Right ventricle myocardium superior (tissue), 1 donor: Measurements from ENCODE around the gene CEP128. TPM values are rescaled to one million over a fixed set of nuclear protein-coding genes. Genes with fewer than 3 reads are reported as not detected.

Experiments used
- ATAC-seq: fragments of 200-7000 bp; cut with Tn5 transposase; one replicate; pipeline ENCODE4 v1.9.1; 2020; ENCODE audit warnings: mild to moderate bottlenecking; ENCODE audit not compliant: poor library complexity
- DNase-seq: peaks from one replicate; pipeline ENCODE4 v3.0.0-alpha.2; 2020
- intact Hi-C: fragments of 100-400 bp; cut with DNase I; formaldehyde crosslinking; loops from one replicate; pipeline ENCODE4 v1.11.2; 2022
- total RNA-seq: library from RNA; stranded (reverse); fragmentation: NEBNext Ultra II Directional; extraction: Animal tissue kit (Norgen Biotek cat#: 25700); gene quantifications from one replicate; pipeline ENCODE4 v1.2.1, GENCODE V29; 2021
- donor health status: DM: no; HTN: yes; CAD: no; lungs with severe emphysema.

The CEP128 gene
- total RNA-seq, 1 donor from 2014 or later = 3.9 TPM

DNA sequence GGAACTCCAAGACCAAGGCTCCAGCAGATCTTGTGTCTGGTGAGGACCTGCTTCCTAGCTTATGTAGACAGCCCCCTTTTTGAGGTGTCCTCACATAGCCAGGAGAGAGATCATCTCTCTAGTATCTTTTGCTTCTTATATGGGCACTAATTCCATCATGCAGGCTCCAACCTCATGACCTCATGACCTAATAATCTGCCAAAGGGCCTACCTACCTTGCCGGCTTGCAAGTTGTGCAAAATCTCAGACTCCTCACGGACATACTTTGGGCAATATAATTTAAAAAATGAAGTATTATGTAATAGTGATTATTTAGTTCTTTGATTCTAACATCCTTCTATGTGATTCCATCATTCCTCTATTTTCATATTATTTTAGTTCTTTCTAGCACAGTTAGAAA, 397.2 kb downstream of the CEP128 start:
- DNase-seq (no peak), ATAC-seq (no peak)
- intact Hi-C loops = no loop called here

DNA sequence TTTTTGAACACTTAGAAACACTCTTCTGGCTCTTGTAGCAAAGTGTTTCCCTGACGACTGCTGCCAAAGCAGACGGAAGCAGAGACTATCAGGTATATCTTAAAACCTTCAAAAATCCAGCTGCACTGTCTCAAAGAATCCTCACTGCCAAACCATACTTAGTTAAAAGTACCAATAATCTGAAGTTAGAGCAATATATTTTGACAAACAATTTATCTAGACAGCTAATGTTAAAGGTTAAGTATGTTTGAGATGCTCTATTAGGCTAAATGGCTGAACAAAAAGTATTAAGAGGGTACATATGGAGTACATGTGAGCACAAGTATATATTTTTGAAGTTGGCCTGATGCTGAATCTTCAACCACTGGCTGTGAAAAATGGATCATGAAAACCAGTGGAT, 398.3 kb downstream of the CEP128 start:
- intact Hi-C loops = no loop called here
- DNase-seq (no peak), ATAC-seq (no peak)

DNA sequence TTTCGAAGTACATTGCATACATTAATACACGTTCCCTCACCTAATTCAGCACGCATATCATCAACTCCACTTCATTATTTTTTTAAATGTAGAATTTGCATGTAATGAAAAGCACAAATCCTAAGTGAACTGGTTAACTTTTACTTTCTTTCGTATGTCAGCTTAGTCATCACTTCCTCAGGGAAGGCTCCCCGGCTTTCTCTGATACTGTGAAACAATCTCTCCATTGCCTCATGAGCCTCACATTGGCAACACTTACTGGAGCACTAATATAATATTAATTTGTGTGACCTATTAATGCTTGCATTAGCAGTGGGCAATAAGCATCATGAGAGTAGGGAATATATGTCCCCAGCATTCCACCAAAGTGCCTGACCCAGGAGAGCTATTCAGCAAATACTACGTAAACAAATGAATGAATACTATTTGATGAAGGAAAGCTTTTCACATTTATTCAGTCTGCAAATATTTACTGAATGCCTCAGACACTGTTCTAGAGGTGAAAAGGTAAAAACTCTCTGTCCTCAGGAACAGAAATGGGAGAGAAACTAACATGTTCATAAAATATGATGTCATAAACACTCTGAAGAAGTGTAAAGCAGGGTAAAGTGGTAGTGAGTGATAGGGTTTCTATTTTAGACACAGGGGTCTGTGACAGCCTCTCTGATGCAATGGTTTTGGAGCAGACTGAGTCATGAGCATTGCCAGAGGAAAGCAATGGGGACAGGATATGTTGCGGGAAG, 402.7 kb downstream of the CEP128 start:
- ATAC-seq (no peak), DNase-seq (no peak)
- intact Hi-C loops = no loop called here

DNA sequence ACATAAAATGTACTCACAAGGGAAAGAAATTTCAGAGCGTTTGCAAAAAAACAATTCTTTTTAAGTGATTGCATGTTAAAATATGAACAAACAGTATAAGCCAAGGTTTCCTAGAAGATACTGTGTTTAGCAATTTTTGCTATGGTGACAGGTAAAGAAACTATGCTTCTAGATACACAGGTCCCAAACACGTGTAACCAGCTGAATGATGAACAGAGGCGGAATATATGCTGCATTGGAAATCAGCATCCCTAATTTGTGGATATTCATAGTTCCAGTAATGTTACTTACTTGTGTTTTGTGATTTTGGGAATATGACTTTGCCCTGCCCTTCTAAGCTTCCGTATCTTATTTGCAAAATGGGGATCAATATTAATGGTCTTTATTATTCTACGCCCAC, 403.9 kb downstream of the CEP128 start:
- DNase-seq (no peak), ATAC-seq (no peak)
- intact Hi-C loops = no loop called here

DNA sequence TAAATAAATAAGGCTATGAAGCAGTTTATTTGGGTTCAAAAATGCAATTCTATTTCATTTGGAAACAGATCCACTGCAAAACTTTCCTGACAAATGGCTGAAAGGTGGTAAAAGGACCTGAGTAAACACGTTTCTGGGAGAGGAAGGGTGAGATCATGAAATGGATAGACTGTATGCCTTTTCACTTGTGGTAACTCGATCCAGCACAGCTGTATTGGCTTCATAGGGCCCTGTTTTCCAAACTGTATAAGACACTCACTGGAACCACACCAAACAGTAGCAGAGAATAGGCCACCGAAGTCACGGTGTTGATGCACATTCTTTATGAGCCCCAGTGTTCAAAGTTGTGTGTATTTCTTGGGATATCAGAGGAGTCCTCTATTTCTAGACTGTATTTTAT, 405.1 kb downstream of the CEP128 start:
- DNase-seq (no peak), ATAC-seq (no peak)
- intact Hi-C loops = no loop called here

DNA sequence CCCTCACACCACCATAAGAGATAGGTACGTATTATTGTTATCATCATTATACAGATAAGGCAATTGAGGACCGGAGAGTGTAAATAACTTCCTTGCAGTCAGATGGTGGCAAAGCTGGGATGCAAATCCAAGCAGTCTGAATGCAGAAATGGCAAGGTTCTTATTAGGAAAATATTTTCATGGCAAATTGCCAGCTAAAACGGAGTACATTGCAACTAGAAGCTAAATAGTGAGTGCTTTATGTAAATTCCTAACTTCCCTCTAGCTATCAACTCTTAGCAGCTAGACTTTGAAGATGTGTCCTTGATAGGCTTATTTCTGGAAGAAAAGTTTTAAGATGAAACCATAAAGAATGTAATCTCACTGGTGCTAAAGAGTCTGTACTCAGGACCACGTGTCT, 406.4 kb downstream of the CEP128 start:
- intact Hi-C loops = no loop called here
- no peak for DNase-seq
- no peak for ATAC-seq

DNA sequence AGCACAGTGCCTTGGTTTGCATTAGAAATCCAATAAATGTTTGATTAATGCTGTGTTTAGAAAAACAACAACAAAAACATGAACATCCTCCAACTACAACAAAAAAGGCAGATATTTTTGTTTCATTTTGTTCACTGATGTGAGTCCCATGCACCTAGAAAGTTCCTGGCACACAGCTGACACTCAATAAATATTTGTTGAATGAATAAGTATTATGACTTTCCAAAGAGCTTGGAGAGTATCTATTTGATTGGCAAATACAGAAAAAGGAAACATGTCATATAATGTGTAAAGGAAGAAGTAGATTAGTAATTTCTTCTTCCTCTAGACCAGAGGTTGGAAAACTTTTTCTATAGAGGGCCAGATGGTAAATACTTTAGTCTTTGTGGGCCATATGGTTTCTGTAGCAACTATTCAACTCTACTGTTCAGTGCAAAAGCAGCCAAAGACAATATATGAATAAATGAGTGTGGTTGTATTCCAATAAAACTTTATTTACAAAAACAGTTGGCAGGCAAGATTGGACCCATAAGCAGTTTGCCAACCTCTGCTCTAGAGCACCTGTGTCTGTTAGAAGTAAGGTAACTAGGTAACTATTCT, 417.9 kb downstream of the CEP128 start:
- ATAC-seq (no peak), DNase-seq (no peak)
- intact Hi-C loops = no loop called here

DNA sequence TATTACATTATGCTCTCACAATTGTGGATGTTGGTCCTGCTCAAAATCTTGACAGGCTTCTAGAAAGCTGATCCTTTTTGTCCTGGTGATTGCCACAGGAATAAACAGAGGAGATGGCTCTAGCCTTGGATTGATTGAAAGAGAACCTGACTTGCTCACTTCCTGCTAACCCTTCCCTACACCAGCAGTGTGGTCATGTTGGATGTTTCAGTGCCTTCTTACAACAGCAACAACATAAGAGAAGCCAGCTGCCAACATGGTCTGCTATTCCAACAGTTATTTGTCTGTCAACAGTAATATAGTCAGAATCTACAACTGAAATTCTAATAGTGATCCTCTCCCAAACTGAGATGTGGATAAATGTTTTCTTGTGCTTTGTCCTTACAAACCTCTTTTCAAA, 418.6 kb downstream of the CEP128 start:
- no peak for ATAC-seq
- DNase-seq = no peak
- intact Hi-C loops = no loop called here

DNA sequence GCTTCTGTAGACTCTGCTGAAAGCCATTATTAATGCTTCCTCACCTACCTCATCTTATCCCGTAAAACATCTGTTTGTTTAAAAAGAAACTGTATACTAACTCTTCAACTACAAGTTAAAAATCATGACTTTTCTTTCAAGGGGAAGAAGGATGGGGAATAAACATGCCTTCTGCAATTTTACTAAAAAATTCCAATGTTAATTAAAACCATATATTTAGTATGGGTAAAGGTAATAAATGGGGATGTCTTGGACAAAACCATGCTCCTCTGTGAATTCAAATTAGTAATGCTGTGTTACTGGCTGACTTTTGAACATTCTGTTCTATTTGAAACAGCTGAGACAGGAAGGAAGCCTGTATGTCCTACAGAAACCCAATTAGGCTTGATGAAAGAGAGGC, 419.1 kb downstream of the CEP128 start:
- DNase-seq (no peak), ATAC-seq (no peak)
- intact Hi-C loops = no loop called here

DNA sequence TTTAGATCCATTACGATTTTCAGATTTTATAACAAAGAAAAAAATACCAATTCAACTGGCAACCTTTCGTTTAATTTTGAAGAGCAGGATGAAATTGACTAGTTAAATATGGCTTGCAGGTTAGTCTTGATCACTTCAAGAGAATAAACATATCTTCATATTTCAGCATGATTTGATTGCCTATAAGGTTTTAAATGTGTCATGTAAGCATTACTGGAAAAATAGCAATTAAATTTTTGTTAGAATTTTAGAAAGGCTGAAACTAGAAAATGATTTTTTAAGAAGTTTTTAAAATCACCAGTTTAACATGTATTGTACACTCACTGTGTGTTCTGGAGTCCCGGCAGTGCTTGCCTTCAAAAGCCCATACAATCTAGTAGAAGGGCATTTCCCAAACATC, 420.1 kb downstream of the CEP128 start:
- intact Hi-C loops = no loop called here
- DNase-seq (no peak), ATAC-seq (no peak)

DNA sequence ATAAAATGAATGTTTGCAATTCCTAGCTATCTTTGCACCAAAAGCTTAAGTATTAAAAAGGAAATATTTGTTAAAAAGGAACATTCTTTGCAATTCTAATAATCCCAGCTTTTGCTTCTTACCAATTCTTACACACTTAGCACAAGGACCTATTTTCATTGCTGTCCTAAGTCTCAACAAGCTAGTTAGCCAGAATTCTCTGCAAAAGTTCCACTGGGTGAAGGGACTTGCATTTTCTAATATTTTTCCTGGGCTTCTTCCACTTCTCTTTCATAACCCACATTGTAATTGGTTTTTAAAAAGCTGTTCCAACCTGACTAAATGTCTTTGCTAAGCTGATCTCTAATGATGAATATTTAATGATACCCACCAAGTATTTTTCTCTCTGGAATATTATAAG, 422.5 kb downstream of the CEP128 start:
- ATAC-seq = no peak
- intact Hi-C loops = no loop called here
- no peak for DNase-seq

DNA sequence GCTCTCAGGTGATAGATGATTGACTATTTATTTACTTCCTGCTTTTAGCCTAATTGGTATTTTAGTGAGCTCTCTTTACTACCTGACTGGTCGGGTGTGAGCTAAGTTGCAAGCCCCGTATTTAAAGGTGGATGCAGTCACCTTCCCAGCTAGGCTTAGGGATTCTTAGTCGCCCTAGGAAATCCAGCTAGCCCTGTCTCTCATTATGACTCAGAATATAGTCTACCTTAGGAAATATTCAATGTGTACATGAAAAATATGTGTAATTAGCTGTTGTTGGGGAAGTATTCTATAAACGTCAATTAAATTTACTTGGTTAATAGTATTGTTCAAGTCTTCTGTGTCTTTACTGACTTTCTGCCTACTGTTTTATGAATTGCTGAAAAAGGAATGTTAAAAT, 423.4 kb downstream of the CEP128 start:
- no peak for DNase-seq
- ATAC-seq = no peak
- intact Hi-C loops = no loop called here

DNA sequence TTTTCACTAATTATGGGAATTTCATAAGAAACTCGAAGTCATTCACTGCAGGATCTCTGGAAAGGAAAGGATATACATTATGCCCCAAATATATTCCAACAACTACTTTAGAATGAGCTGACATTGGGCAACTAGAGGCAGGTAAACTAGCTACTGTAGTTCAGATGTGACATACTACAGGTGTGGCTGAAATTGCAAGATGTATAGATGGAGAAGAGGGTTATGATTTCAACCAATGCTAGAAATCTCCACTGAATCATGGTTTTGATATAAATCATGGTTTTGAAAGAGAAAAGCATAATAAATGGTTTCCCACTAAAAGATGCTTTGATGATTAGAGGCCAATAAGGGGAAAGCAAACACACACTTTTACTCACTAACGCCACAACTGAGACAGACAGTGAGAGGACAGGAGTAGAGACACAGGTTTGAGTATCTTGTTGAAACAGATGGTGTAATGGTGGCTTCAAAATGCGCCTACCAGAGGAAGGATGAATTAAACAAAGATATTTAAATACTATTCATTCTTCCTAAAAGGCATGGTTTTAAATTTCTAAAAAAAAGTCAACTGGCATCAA, 434.2 kb downstream of the CEP128 start:
- intact Hi-C loops = no loop called here
- DNase-seq (no peak), ATAC-seq (no peak)

DNA sequence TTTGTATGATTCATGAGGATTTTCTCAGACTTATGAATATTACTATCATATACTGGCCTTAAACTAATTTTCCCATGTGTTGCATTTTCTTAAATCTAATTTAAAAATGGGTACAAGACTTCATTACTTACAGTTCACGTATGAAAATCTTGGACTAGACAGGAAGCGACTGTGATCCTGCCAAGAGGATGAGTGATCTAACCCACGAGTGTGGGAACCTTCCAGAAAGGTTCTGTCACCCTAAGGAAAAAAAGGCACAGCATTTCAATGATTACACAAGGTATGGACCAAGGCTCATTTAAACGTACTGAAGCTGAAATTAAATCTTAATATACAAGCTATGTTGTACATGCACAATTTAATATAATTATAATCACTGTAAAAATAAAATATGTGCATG, 436.8 kb downstream of the CEP128 start:
- ATAC-seq (no peak), DNase-seq (no peak)
- intact Hi-C loops = no loop called here

DNA sequence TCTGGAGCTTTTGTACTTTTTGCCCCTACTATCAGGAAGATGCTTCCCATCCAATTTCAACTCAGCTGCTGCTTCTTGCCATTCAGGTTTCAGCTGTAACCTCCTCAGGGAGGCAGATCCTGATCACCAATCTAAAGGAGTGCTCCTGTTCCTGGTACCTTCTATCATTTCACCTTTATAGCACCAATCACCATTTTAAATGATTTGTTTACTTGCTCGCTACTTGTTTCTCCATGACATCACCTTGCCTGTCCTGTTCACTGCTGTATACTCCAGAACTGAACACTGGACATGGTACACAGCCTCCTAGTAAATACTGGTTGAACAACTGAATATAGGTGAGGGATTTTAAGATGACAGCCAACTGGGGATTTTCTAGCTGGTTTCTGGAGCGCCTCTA, 443.0 kb downstream of the CEP128 start:
- intact Hi-C loops = no loop called here
- ATAC-seq = no peak

DNA sequence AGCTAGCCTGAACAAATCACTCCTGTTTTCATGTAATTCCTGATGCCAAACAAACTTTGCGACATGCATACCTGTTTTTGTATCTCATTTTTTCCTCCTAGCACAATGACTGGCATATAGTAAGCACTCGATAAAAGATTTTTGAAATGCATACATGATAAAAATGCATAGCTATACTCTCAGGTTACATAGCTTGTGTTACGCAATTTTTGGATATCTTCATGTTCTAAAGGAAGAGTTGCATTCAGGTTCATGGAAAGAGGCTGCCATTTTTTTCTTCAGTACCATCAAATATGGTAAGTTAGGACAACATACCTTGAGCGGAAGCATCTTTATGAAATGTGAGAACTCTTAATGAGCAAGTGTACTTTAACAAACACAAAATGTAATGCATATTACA, 445.4 kb downstream of the CEP128 start:
- no peak for ATAC-seq
- intact Hi-C loops = no loop called here
- no peak for DNase-seq

More for the DNA sequence above, 443.0 kb downstream of the CEP128 start:
- no peak for DNase-seq

DNA sequence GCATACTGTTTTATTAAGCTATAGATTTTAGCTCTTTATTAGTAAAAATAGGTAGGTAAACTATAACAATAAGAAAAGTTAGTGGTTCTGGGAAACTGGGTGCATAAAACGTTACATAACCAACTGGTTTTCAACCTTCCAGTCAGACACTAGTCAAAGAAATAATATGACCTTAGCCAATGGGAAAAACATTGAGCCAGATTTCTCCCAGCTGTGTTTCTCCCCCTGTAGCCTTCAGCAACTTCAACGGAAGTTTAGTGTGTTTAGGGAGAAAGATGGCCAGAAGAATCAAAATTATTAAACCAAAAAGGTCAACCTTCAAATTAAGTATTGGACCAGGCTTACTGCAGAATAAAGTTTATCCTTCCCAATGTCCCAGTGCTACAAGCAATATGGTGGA, 446.8 kb downstream of the CEP128 start:
- intact Hi-C loops = no loop called here
- no peak for DNase-seq
- no peak for ATAC-seq

DNA sequence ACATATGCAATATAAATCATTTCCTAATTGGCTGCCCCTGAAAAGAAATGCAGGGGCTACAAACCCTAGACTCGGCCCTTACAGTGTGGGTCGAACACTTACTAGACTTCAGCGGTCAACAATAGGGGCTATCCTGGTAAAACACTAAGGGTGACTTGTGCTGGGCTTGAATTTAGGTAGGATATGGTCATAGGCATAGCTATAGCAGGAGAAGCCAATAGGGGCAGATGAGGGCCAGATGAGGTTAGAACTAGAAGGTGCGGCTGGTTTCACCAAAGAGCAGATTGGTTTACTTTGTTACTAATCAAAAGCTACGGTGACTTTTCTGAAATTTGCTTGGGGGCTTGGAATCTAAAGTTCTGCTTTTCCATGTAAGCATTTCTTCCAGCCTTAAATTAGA, 447.9 kb downstream of the CEP128 start:
- ATAC-seq (no peak), DNase-seq (no peak)
- intact Hi-C loops = no loop called here

DNA sequence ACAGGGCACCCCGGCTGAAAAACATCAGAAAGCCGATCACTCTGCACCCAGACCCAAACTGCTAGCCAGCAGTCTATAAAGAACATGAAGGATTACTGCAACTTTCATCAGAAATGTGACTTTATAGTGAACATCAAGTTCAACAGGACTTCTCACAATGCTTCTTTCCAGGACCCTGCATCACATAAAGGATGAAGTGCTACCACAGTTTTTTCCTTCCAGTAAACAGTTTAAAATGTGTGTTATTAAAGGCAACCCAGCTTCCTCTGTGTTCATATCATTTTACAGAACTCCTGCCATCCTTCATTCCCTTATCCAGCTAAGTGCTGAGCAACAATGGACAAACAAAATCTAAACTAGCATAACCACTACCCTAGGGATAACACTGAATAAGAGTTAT, 449.9 kb downstream of the CEP128 start:
- intact Hi-C loops = no loop called here
- ATAC-seq (peak; percentile 40), DNase-seq (no peak)

DNA sequence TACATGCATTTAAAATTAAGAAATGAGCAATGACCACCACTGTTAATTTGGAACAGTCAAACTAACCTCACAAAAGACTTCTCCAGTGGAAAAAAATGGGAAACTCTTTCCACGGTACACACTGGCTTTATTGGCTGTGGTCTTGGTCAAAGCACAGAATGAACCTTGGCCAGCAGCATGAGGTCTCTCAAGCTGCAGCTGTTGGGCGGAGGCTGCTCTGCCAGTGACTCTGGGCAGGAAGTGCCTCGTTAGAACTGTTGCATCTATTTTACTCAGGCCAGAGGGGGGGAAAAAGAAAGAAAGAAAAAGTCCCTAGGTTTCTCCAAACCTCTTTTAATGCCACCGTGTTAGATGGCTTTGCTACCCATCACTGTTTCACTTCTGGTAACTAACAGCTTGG, 450.4 kb downstream of the CEP128 start:
- DNase-seq (peak; percentile 82), ATAC-seq (peak; percentile 96)
- intact Hi-C loops = no loop called here

DNA sequence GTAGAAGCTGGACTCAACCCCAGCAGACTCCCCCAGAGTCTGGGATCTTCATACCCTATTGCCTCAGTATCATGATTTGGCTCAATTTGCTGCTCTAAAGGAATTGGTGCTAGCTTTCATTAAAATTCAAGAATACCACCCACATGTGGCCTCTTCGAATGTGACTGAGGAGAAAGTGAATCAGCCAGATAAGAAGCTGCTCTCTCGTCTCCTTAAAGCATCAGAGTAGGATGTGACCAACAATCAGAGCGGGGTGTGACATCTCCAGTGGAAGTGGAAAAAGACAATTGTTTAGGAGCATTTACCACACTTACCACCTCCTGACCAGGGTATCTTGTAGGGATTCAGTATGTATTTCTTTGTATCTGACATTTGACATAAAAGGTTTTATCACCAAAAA, 452.0 kb downstream of the CEP128 start:
- intact Hi-C loops = no loop called here
- ATAC-seq (no peak), DNase-seq (no peak)
